Stomach (tissue), 9 donors: ENCODE measurements around the gene ACAA1. TPM values are rescaled to one million over a fixed set of nuclear protein-coding genes. Genes with fewer than 3 reads are reported as not detected.

Experiments
- DNase-seq, 2 donors: peaks; one replicate each; pipeline versions ENCODE4 v3.0.0 to v3.0.0-alpha.2; 2013 to 2019
- H3K27ac ChIP-seq, 5 donors: fragments of 200-600 bp in 4 of 5; sonication (generic) in 4 of 5; one replicate each; pipeline ENCODE4 v1.5.1; 2013 to 2019; ENCODE audit warnings: mild to moderate bottlenecking in 1 of 5, moderate library complexity in 1 of 5
- H3K27me3 ChIP-seq, 3 donors: fragments of 200-600 bp; sonication (generic); one replicate each; pipeline ENCODE4 v1.5.1; 2017 to 2019; ENCODE audit warnings: mixed run types in 1 of 3
- H3K36me3 ChIP-seq, 4 donors: fragments of 200-600 bp; sonication (generic); 1 replicate in 3 of 4; 2 replicates in 1 of 4; pipeline ENCODE4 v1.5.1; 2016 to 2019
- H3K4me1 ChIP-seq, 4 donors: fragments of 200-600 bp; sonication (generic); one replicate each; pipeline ENCODE4 v1.5.1; 2016 to 2019
- H3K4me3 ChIP-seq, 4 donors: fragments of 200-600 bp; sonication (generic) in 3 of 4; one replicate each; pipeline ENCODE4 v1.5.1; 2016 to 2019; ENCODE audit warnings: mild to moderate bottlenecking in 1 of 4
- H3K9me3 ChIP-seq, 4 donors: fragments of 200-600 bp; sonication (generic); one replicate each; pipeline ENCODE4 v1.5.1; 2016 to 2019
- CTCF ChIP-seq, 7 experiments: fragments of 450-650 bp in 4 of 7; fragments of 200-600 bp in 3 of 7; sonication (generic) in 3 of 7; IDR thresholded peaks; one replicate each; pipeline ENCODE4 v1.5.1; 2016 to 2019; ENCODE audit warnings: antibody characterized with exemption in 7 of 7, control low read depth in 2 of 7, mild to moderate bottlenecking in 1 of 7
- EP300 ChIP-seq: sonication (generic); formaldehyde crosslinking; IDR thresholded peaks from one replicate; pipeline ENCODE4 v1.6.1; 2017; ENCODE audit warnings: antibody characterized with exemption
- POLR2A ChIP-seq, 4 donors: fragments of 450-650 bp; IDR thresholded peaks; one replicate each; pipeline ENCODE4 v1.6.1; 2016; ENCODE audit warnings: antibody characterized with exemption in 4 of 4, control low read depth in 2 of 4, mild to moderate bottlenecking in 1 of 4, moderate library complexity in 1 of 4
- POLR2AphosphoS5 ChIP-seq, 3 donors: sonication (generic); formaldehyde crosslinking; IDR thresholded peaks; one replicate each; pipeline ENCODE4 v1.6.1; 2016; ENCODE audit warnings: antibody characterized with exemption in 3 of 3
- WGBS, 5 donors: extraction: QIAGEN DNeasy Blood & Tissue Kit in 3 of 5; methylation state at CpG; one replicate each; pipeline versions ENCODE4 v1.1.5 to v1.1.7; 2013 to 2018; 5-methylcytosine and 5-hydroxymethylcytosine counted together
- intact Hi-C: fragments of 100-400 bp; cut with DNase I; formaldehyde crosslinking; loops from one replicate; pipeline ENCODE4 v1.15.1; 2023; ENCODE audit warnings: low total_unique reads
- polyA plus RNA-seq, 3 donors: library from polyadenylated mRNA; stranded (reverse); fragments of 200-250 nt; gene quantifications; one replicate each; pipeline ENCODE4 v1.2.3, GENCODE V29; 2013
- total RNA-seq, 5 donors: library from RNA; depleted of rRNA; stranded (reverse); fragments of >200 nt; gene quantifications; one replicate each; pipeline versions ENCODE4 v1.1.0 to v1.2.3, GENCODE V29; 2014 to 2016
- donor health status: healthy with polysubstance abuse.
- donor health status: Bipolar disorder and iron deficiency.
- donor health status: healthy.

The ACAA1 gene
- total and polyA plus RNA-seq, 8 donors: 44.2 to 249 (median 75.7) TPM

- Histone ChIP-seq H3K4me1 (peaks cover 0 to 10% (median 0%) of the 10 kb centered on the region in 4 donors), H3K36me3 (peaks cover 5 to 13% (median 12%) of the 10 kb centered on the region in 4 donors), H3K4me3 (no peak overlapping the region), H3K27me3 (no peaks in the 10 kb centered on the region), H3K27ac (no peak overlapping the region), H3K9me3 (peaks cover 0 to 7% (median 2%) of the 10 kb centered on the region in 4 donors)
- intact Hi-C loops: loop anchor here (10.0 kb wide), 1 partner anchor 112 kb away; the partner anchor contains the start of gene DLEC1
- WGBS, 5 donors: 81 to 95% (median 91%) methylated on average over 2 of the region's 2 CpGs
- DNase-seq: no peak
- TF ChIP-seq POLR2A (IDR thresholded peaks at IDR 0.05) (no peak), CTCF (IDR thresholded peaks at IDR 0.05) (no peak)
Measured at GRCh38 chr3:38146504-38146903, 9.6 kb upstream of the ACAA1 start.

GRCh38 chr3:38143511-38143910 is 6.6 kb upstream of the ACAA1 start:
- peaks cover 15 to 25% (median 23%) of the 10 kb centered on the region in 4 donors for H3K36me3 ChIP-seq
- WGBS, 5 donors: 66 to 79% (median 72%) methylated on average over 3 of the region's 3 CpGs
- TF ChIP-seq EP300 (no peak), POLR2A (IDR thresholded peaks at IDR 0.05) (no peak), CTCF (IDR thresholded peaks at IDR 0.05) (no peak), POLR2AphosphoS5 (IDR thresholded peaks at IDR 0.05) (no peak)
- H3K27ac ChIP-seq: no peak overlapping the region
- H3K9me3 ChIP-seq: peaks cover 0 to 7% (median 2%) of the 10 kb centered on the region in 4 donors
- no peaks in the 10 kb centered on the region for H3K27me3 ChIP-seq
- H3K4me3 ChIP-seq: no peak overlapping the region
- no peak for DNase-seq
- H3K4me1 ChIP-seq: peaks cover 11 to 28% (median 18%) of the 10 kb centered on the region in 4 donors
- intact Hi-C loops: loop anchor here (10.0 kb wide), 1 partner anchor 109 kb away; the partner anchor contains the start of gene DLEC1

- WGBS, 5 donors: 82 to 94% (median 84%) methylated on average over 1 of the region's 1 CpG
- H3K36me3 ChIP-seq: peaks cover 15 to 25% (median 23%) of the 10 kb centered on the region in 4 donors
- TF ChIP-seq CTCF (IDR thresholded peaks at IDR 0.05) (no peak), POLR2AphosphoS5 (IDR thresholded peaks at IDR 0.05) (no peak), POLR2A (IDR thresholded peaks at IDR 0.05) (no peak), EP300 (no peak)
- H3K4me3 ChIP-seq: no peak overlapping the region
- peaks cover 13 to 29% (median 21%) of the 10 kb centered on the region in 4 donors for H3K4me1 ChIP-seq
- DNase-seq: no peak
- peaks cover 0 to 7% (median 2%) of the 10 kb centered on the region in 4 donors for H3K9me3 ChIP-seq
- H3K27ac ChIP-seq: no peak overlapping the region
- no peaks in the 10 kb centered on the region for H3K27me3 ChIP-seq
- intact Hi-C loops: loop anchor here (10.0 kb wide), 1 partner anchor 108 kb away; the partner anchor contains the start of gene DLEC1
Measured at GRCh38 chr3:38142959-38143358, 6.0 kb upstream of the ACAA1 start.

GRCh38 chr3:38141952-38142273 is 5.0 kb upstream of the ACAA1 start:
- 80 to 100% (median 89%) methylated on average over 2 of the region's 2 CpGs for WGBS, 5 donors
- no peak for DNase-seq
- Histone ChIP-seq H3K27me3 (no peaks in the 10 kb centered on the region), H3K27ac (no peak overlapping the region), H3K36me3 (peaks cover 15 to 25% (median 23%) of the 10 kb centered on the region in 4 donors), H3K4me3 (no peak overlapping the region), H3K4me1 (peaks cover 17 to 33% (median 26%) of the 10 kb centered on the region in 4 donors), H3K9me3 (peaks cover 0 to 7% (median 1%) of the 10 kb centered on the region in 4 donors)
- intact Hi-C loops: loop anchor here (10.0 kb wide), 1 partner anchor 107 kb away; the partner anchor contains the start of gene DLEC1
- no peak for TF ChIP-seq POLR2AphosphoS5 (IDR thresholded peaks at IDR 0.05)
- TF ChIP-seq CTCF (IDR thresholded peaks at IDR 0.05): no peak
- TF ChIP-seq EP300: no peak
- no peak for TF ChIP-seq POLR2A (IDR thresholded peaks at IDR 0.05)
